Right lobe of liver (tissue), 4 donors: Measurements from ENCODE around the gene GLT8D2.

Experiments
- POLR2A ChIP-seq: fragments of 450-650 bp; IDR thresholded peaks from one replicate; pipeline ENCODE4 v1.6.1; 2017; ENCODE audit warnings: antibody characterized with exemption, mild to moderate bottlenecking
- TF ChIP-seq, protein P1 (sequence below), 4 donors: fragments of 200-600 bp in 3 of 4; fragments of 450-650 bp in 1 of 4; IDR thresholded peaks; one replicate each; pipeline versions ENCODE4 v1.5.1 to v1.8.0; 2016 to 2022; ENCODE audit warnings: antibody characterized with exemption in 4 of 4, mild to moderate bottlenecking in 2 of 4
- donor health status: DM: no; HTN: no; CAD: no.
- donor health status: DM: no; HTN: no; CAD: no.
- donor health status: DM: no; HTN: yes; CAD: no.

GRCh38 chr12:103948746-103949406 lies 101.1 kb downstream of the GLT8D2 start:
- TF ChIP-seq POLR2A, result no peak
- TF ChIP-seq, protein P1, sequence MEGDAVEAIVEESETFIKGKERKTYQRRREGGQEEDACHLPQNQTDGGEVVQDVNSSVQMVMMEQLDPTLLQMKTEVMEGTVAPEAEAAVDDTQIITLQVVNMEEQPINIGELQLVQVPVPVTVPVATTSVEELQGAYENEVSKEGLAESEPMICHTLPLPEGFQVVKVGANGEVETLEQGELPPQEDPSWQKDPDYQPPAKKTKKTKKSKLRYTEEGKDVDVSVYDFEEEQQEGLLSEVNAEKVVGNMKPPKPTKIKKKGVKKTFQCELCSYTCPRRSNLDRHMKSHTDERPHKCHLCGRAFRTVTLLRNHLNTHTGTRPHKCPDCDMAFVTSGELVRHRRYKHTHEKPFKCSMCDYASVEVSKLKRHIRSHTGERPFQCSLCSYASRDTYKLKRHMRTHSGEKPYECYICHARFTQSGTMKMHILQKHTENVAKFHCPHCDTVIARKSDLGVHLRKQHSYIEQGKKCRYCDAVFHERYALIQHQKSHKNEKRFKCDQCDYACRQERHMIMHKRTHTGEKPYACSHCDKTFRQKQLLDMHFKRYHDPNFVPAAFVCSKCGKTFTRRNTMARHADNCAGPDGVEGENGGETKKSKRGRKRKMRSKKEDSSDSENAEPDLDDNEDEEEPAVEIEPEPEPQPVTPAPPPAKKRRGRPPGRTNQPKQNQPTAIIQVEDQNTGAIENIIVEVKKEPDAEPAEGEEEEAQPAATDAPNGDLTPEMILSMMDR (IDR thresholded peaks at IDR 0.05), result no peak
